Esophagus squamous epithelium (tissue), 4 donors: Measurements from ENCODE around the gene BLOC1S1.

Experiments
- POLR2A ChIP-seq, 4 donors: fragments of 450-650 bp; IDR thresholded peaks; one replicate each; pipeline ENCODE4 v1.6.1; 2017; ENCODE audit warnings: antibody characterized with exemption in 4 of 4, mild to moderate bottlenecking in 4 of 4, moderate library complexity in 3 of 4
- TF ChIP-seq, protein P1 (sequence below), 6 experiments: fragments of 450-650 bp in 4 of 6; fragments of 200-600 bp in 2 of 6; sonication (generic) in 2 of 6; IDR thresholded peaks; one replicate each; pipeline ENCODE4 v1.5.1; 2016 to 2019; ENCODE audit warnings: antibody characterized with exemption in 6 of 6, mild to moderate bottlenecking in 4 of 6, moderate library complexity in 4 of 6

DNA sequence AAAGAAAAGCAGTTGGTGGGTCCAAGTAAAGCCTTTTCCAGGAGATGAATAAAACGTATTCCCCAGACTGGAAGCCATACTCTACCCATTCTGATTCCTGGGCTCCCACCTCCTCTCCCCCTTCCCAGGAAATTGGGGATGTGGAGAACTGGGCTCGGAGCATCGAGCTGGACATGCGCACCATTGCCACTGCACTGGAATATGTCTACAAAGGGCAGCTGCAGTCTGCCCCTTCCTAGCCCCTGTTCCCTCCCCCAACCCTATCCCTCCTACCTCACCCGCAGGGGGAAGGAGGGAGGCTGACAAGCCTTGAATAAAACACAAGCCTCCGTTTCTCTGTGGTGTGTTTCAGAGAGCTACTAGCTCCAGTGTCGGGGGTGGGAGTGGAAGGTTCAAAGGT is 3.5 kb downstream of the BLOC1S1 start:
- TF ChIP-seq, protein P1, sequence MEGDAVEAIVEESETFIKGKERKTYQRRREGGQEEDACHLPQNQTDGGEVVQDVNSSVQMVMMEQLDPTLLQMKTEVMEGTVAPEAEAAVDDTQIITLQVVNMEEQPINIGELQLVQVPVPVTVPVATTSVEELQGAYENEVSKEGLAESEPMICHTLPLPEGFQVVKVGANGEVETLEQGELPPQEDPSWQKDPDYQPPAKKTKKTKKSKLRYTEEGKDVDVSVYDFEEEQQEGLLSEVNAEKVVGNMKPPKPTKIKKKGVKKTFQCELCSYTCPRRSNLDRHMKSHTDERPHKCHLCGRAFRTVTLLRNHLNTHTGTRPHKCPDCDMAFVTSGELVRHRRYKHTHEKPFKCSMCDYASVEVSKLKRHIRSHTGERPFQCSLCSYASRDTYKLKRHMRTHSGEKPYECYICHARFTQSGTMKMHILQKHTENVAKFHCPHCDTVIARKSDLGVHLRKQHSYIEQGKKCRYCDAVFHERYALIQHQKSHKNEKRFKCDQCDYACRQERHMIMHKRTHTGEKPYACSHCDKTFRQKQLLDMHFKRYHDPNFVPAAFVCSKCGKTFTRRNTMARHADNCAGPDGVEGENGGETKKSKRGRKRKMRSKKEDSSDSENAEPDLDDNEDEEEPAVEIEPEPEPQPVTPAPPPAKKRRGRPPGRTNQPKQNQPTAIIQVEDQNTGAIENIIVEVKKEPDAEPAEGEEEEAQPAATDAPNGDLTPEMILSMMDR (IDR thresholded peaks at IDR 0.05), result no peak
- TF ChIP-seq POLR2A (IDR thresholded peaks at IDR 0.05), result no peak
